Keratinocyte (primary cell): Measurements from ENCODE around the gene SUPT16H. TPM values are rescaled to one million over a fixed set of nuclear protein-coding genes. Genes with fewer than 3 reads are reported as not detected.

ENCODE experiments used
- DNase-seq: peaks from one replicate; pipeline ENCODE4 v3.0.0-alpha.2; 2011; ENCODE audit warnings: low read depth, missing footprints, low spot score
- FAIRE-seq: peaks from 2 replicates; lab custom pipeline; 2011; peaks lifted over from hg19 to GRCh38; lab: Jason Lieb, UNC
- H2AFZ ChIP-seq: 2 replicates; pipeline ENCODE4 v1.6.0; 2012; ENCODE audit warnings: low read length, control low read depth, inconsistent platforms; ENCODE audit not compliant: control insufficient read depth
- H3K27ac ChIP-seq: 2 replicates; pipeline ENCODE4 v1.5.1; 2011; ENCODE audit warnings: low read length; ENCODE audit not compliant: control insufficient read depth, insufficient read depth
- H3K27me3 ChIP-seq: 3 replicates; pipeline ENCODE4 v1.6.0; 2011; ENCODE audit warnings: low read length; ENCODE audit not compliant: control insufficient read depth, insufficient read depth; ENCODE audit errors: extremely low read depth
- H3K36me3 ChIP-seq, 2 experiments: 2 replicates in 1 of 2; 3 replicates in 1 of 2; pipeline ENCODE4 v1.5.1; 2011; ENCODE audit warnings: low read length in 2 of 2, mild to moderate bottlenecking in 1 of 2; ENCODE audit not compliant: control insufficient read depth in 2 of 2, insufficient read depth in 2 of 2; ENCODE audit errors: extremely low read depth in 1 of 2
- H3K4me1 ChIP-seq: 3 replicates; pipeline ENCODE4 v1.5.1; 2011; ENCODE audit warnings: low read length; ENCODE audit not compliant: control insufficient read depth, insufficient read depth; ENCODE audit errors: extremely low read depth
- H3K4me2 ChIP-seq: 3 replicates; pipeline ENCODE4 v1.6.0; 2011; ENCODE audit warnings: low read depth, low read length; ENCODE audit not compliant: control insufficient read depth, insufficient read depth; ENCODE audit errors: extremely low read depth
- H3K4me3 ChIP-seq, 3 experiments: fragments of 200-600 bp in 1 of 3; sonication (generic) in 1 of 3; 2 replicates in 2 of 3; 3 replicates in 1 of 3; pipeline ENCODE4 v1.5.1; 2011 to 2016; ENCODE audit warnings: low read length in 3 of 3, mild to moderate bottlenecking in 3 of 3, control low read depth in 2 of 3, inconsistent platforms in 1 of 3, low read depth in 1 of 3, mixed read lengths in 1 of 3, mixed run types in 1 of 3, moderate library complexity in 1 of 3; ENCODE audit not compliant: control insufficient read depth in 2 of 3, insufficient read depth in 2 of 3; ENCODE audit errors: extremely low read depth in 1 of 3
- H3K79me2 ChIP-seq: 2 replicates; pipeline ENCODE4 v1.6.0; 2012; ENCODE audit warnings: low read length; ENCODE audit not compliant: control insufficient read depth, insufficient read depth
- H3K9ac ChIP-seq: 3 replicates; pipeline ENCODE4 v1.6.0; 2011; ENCODE audit warnings: low read length; ENCODE audit not compliant: control insufficient read depth, insufficient read depth; ENCODE audit errors: extremely low read depth
- H3K9me1 ChIP-seq: 3 replicates; pipeline ENCODE4 v1.6.0; 2011; ENCODE audit warnings: low read length; ENCODE audit not compliant: control insufficient read depth, insufficient read depth; ENCODE audit errors: extremely low read depth
- H3K9me3 ChIP-seq: 2 replicates; pipeline ENCODE4 v1.5.1; 2012; ENCODE audit warnings: low read depth, low read length; ENCODE audit not compliant: control insufficient read depth
- H4K20me1 ChIP-seq: 3 replicates; pipeline ENCODE4 v1.6.0; 2011; ENCODE audit warnings: low read length; ENCODE audit not compliant: control insufficient read depth, insufficient read depth; ENCODE audit errors: extremely low read depth
- CTCF ChIP-seq, 3 experiments: IDR thresholded peaks in 1 of 3; conservative IDR thresholded peaks in 1 of 3; optimal IDR thresholded peaks in 1 of 3; 2 replicates in 2 of 3; 3 replicates in 1 of 3; pipeline versions ENCODE3 to v1.5.1; 2011; ENCODE audit warnings: low read length in 3 of 3, mild to moderate bottlenecking in 3 of 3, moderate library complexity in 2 of 3, control low read depth in 1 of 3, inconsistent platforms in 1 of 3; ENCODE audit not compliant: insufficient read depth in 2 of 3; ENCODE audit errors: extremely low read depth in 1 of 3
- EZH2 ChIP-seq: IDR thresholded peaks from one replicate; pipeline ENCODE4 v1.6.1; 2012; ENCODE audit warnings: inconsistent platforms, mild to moderate bottlenecking, low read length, moderate library complexity
- dilution Hi-C: fragments of 300-500 bp; cut with MboI; formaldehyde crosslinking; loops from one replicate; pipeline ENCODE4 v1.7.0; 2020; ENCODE audit warnings: low sequenced_read_pairs; ENCODE audit not compliant: extremely low pct_ligation_motif_present
- polyA plus RNA-seq, 5 experiments: library from polyadenylated mRNA; depleted of rRNA in 3 of 5; stranded (reverse) in 3 of 5; stranded (forward) in 1 of 5; unstranded in 1 of 5; fragments of >200 nt; gene quantifications; 1 replicate in 1 of 5; 2 replicates in 3 of 5; 3 replicates in 1 of 5; pipeline versions ENCODE4 v1.2.1 to v1.2.3, GENCODE V29; 2011 to 2012; ENCODE audit warnings: missing spikeins in 2 of 5, low read depth in 1 of 5, low replicate concordance in 1 of 5

SUPT16H gene
- polyA plus RNA-seq, 1 donor (not counting 4 experiments of a cell fraction or from before 2014, with no cell fraction given), result 79.4 TPM

- no peak overlapping the region for H3K4me2 ChIP-seq
- H3K9me3 ChIP-seq, result no peaks in the 10 kb centered on the region
- no peak overlapping the region for H3K27ac ChIP-seq
- no peaks in the 10 kb centered on the region for H4K20me1 ChIP-seq
- H2AFZ ChIP-seq, result no peak overlapping the region
- no peaks in the 10 kb centered on the region for H3K4me1 ChIP-seq
- H3K9ac ChIP-seq, result no peak overlapping the region
- no peaks in the 10 kb centered on the region for H3K36me3 ChIP-seq
- no peaks in the 10 kb centered on the region for H3K79me2 ChIP-seq
- TF ChIP-seq EZH2, result no peak
- no peak for TF ChIP-seq CTCF (optimal IDR thresholded peaks at IDR 0.05 in 1 of 3, IDR thresholded peaks at IDR 0.05 in 1 of 3, conservative IDR thresholded peaks at IDR 0.05 in 1 of 3; ENCODE audit: extremely low read depth in 1 of 3, insufficient read depth in 2 of 3, low read length in 3 of 3)
- dilution Hi-C loops, result no loop called here
- no peak overlapping the region for H3K4me3 ChIP-seq
- DNase-seq, result no peak
- H3K9me1 ChIP-seq, result no peaks in the 10 kb centered on the region
- no peaks in the 10 kb centered on the region for H3K27me3 ChIP-seq
- no peak for FAIRE-seq
These were observed 56.8 kb downstream of the SUPT16H start for GRCh38 chr14:21326972-21327371.

- DNase-seq (no peak), FAIRE-seq (no peak)
- no peak overlapping the region for H3K4me3 ChIP-seq
- no peak overlapping the region for H3K4me2 ChIP-seq
- H3K79me2 ChIP-seq, result no peaks in the 10 kb centered on the region
- TF ChIP-seq EZH2 (no peak), CTCF (optimal IDR thresholded peaks at IDR 0.05 in 1 of 3, IDR thresholded peaks at IDR 0.05 in 1 of 3, conservative IDR thresholded peaks at IDR 0.05 in 1 of 3; ENCODE audit: extremely low read depth in 1 of 3, insufficient read depth in 2 of 3, low read length in 3 of 3) (no peak)
- no peaks in the 10 kb centered on the region for H3K27me3 ChIP-seq
- H3K9me1 ChIP-seq, result no peaks in the 10 kb centered on the region
- dilution Hi-C loops, result no loop called here
- H4K20me1 ChIP-seq, result no peaks in the 10 kb centered on the region
- no peaks in the 10 kb centered on the region for H3K4me1 ChIP-seq
- no peaks in the 10 kb centered on the region for H3K9me3 ChIP-seq
- no peak overlapping the region for H2AFZ ChIP-seq
- H3K36me3 ChIP-seq, result no peaks in the 10 kb centered on the region
- H3K9ac ChIP-seq, result no peak overlapping the region
- no peak overlapping the region for H3K27ac ChIP-seq
These were observed 61.1 kb downstream of the SUPT16H start for GRCh38 chr14:21322716-21323115.
